Measurements from ENCODE around the gene TARS2. TPM values are rescaled to one million over a fixed set of nuclear protein-coding genes. Genes with fewer than 3 reads are reported as not detected.

Gene TARS2
- total RNA-seq, 6 experiments from 2014 or later, result 17.1 to 21.5 (median 19.4) TPM

DNA sequence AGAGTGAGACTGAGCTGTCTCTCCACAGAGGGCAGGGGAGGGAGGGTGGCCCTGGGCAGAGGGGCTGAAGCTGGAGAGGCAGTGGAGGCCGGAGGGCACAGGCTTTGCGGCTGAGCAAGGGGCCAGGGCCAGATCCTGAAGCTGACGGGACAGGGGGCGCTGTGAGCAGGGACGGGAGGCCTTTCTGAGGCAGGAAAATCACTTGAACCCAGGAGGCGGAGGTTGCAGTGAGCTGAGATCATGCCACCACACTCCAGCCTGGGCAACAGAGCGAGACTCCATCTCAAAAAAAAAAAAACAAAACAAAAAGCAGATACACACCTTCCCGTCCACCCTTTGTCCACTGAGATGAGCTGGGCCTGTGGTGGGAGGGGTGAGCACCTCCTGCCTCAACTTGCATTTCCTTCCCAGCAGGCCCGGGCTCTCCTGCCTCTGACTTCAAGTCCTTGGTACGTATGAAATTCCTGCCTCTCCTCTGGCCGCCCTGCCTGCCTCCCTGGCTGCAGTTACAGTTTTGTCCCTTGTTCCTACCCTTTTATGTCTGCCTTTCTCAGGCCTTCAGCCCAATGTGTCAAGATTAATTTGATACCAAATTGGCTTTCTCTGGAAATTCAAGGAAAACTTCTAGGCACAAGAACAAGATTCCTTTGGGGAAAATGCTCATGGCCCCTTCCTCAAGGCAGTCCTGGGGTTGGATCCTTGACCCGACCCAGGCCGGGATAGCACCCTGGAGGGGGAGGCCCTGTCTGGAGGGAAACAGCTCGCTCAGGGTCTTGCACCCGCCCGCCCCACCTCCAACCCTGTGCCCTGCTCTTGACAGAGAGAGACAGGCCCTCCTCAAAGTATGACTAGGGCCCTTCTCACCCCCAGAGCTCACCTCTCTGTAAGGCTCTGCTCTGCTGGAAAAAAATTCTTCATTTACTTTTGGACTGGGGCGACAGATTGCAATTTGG, 50.8 kb downstream of the TARS2 start:
- Mint-ChIP-seq H3K36me3 (ENCODE audit: low read depth) (no peaks in the 10 kb centered on the region), H3K4me1 (ENCODE audit: low read depth) (peaks cover 48% of the 10 kb centered on the region), H3K27ac (peak overlapping the region; percentile 90), H3K27me3 (ENCODE audit: insufficient read depth) (peaks cover 3% of the 10 kb centered on the region; the same call in 1 of the 2 replicates), H3K4me3 (peak overlapping the region; percentile 47), H3K9me3 (no peaks in the 10 kb centered on the region)
- TF ChIP-seq, protein P1, sequence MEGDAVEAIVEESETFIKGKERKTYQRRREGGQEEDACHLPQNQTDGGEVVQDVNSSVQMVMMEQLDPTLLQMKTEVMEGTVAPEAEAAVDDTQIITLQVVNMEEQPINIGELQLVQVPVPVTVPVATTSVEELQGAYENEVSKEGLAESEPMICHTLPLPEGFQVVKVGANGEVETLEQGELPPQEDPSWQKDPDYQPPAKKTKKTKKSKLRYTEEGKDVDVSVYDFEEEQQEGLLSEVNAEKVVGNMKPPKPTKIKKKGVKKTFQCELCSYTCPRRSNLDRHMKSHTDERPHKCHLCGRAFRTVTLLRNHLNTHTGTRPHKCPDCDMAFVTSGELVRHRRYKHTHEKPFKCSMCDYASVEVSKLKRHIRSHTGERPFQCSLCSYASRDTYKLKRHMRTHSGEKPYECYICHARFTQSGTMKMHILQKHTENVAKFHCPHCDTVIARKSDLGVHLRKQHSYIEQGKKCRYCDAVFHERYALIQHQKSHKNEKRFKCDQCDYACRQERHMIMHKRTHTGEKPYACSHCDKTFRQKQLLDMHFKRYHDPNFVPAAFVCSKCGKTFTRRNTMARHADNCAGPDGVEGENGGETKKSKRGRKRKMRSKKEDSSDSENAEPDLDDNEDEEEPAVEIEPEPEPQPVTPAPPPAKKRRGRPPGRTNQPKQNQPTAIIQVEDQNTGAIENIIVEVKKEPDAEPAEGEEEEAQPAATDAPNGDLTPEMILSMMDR (IDR thresholded peaks at IDR 0.05), result peak; percentile 59
- DNase-seq, result peak; percentile 83

DNA sequence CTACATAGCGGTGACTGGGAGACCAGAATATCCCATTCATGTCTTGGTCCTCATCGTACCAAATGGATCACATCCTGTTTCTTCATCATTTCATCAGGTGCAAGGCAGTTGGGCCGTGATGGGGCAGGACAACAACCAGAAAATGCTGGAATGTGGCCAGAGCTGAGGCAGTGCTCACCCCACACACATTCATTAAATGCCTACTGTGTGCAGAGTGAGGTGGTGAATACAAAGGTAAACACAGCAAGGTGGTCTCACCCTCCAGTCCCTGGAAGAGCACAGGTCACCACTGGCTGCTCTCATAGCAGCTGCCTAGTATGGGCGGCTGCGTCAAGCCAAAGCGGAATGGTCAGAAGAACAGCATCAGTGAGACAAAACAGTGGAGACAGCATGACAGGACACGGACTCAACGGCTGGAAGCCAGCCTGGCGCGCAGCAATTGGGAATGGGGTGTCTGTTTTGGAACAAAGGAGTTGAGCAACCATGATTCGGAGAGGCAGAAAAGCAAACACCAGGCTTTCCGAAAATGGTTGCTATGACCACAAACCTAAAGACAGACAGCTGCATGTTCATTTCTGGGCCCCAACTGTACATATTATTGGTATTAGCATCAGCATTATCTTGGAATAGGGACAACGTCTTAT, 56.4 kb downstream of the TARS2 start:
- Mint-ChIP-seq H3K9me3 (no peaks in the 10 kb centered on the region), H3K4me3 (no peak overlapping the region), H3K36me3 (ENCODE audit: low read depth) (no peaks in the 10 kb centered on the region), H3K4me1 (ENCODE audit: low read depth) (peaks cover 12% of the 10 kb centered on the region), H3K27ac (no peak overlapping the region), H3K27me3 (ENCODE audit: insufficient read depth) (peaks cover 6% of the 10 kb centered on the region)
- TF ChIP-seq, protein P1 (IDR thresholded peaks at IDR 0.05), result no peak
- no peak for DNase-seq

DNA sequence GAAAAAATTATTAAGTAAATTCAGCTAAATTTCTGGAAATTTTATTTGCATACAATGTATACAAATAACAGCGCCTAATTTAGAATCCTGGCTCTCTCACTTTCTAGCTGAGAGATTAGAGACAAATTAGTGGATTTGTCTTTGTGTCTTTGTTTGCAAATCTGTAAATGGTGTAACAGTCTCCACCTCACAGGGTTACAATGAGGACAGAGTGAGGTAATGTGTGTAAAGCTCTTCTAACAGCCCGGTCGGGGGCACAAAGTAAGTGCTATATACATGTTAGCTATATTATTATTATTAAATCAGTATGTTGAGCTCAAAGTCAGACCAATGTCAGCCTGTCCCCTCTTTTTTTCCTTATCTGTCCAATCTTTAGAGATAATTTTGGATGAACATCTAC, 57.0 kb downstream of the TARS2 start:
- H3K4me1 Mint-ChIP-seq (ENCODE audit: low read depth), result peaks cover 6% of the 10 kb centered on the region
- H3K27ac Mint-ChIP-seq, result no peak overlapping the region
- no peak for DNase-seq
- H3K36me3 Mint-ChIP-seq (ENCODE audit: low read depth), result no peaks in the 10 kb centered on the region
- H3K4me3 Mint-ChIP-seq, result no peak overlapping the region
- TF ChIP-seq, protein P1 (IDR thresholded peaks at IDR 0.05), result no peak
- H3K27me3 Mint-ChIP-seq (ENCODE audit: insufficient read depth), result peaks cover 4% of the 10 kb centered on the region
- no peaks in the 10 kb centered on the region for H3K9me3 Mint-ChIP-seq

DNA sequence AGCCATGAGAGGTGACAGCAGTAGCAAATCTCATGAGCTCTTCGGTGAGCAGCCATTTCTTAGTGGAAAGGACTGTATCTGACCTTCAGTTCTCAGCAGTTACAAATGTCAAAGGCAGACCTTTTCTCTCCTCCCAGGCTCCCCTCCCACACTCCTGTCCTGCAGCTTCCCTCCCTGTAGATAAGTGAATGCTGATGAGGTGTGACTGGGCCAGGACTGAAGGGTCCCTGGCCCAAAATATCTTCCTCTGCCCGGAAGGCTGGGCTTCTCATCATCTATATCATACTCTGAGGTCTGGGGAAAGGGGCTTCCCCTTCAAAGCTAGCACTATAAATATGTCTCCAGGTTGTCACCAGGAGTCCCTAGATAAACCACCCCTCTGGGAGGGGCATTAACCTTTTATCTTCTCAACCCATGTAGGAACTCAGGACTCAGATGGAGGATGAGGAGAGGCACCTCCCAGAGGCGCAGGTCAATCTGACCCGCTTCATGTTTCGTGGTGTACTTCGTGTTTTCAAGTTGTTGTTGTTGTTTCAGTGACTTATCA, 58.3 kb downstream of the TARS2 start:
- H3K4me1 Mint-ChIP-seq (ENCODE audit: low read depth), result peaks cover 17% of the 10 kb centered on the region
- no peaks in the 10 kb centered on the region for H3K36me3 Mint-ChIP-seq (ENCODE audit: low read depth)
- no peaks in the 10 kb centered on the region for H3K9me3 Mint-ChIP-seq
- H3K27ac Mint-ChIP-seq, result no peak overlapping the region
- peaks cover 9% of the 10 kb centered on the region for H3K27me3 Mint-ChIP-seq (ENCODE audit: insufficient read depth)
- H3K4me3 Mint-ChIP-seq, result no peak overlapping the region
- DNase-seq, result no peak
- TF ChIP-seq, protein P1 (IDR thresholded peaks at IDR 0.05), result no peak

DNA sequence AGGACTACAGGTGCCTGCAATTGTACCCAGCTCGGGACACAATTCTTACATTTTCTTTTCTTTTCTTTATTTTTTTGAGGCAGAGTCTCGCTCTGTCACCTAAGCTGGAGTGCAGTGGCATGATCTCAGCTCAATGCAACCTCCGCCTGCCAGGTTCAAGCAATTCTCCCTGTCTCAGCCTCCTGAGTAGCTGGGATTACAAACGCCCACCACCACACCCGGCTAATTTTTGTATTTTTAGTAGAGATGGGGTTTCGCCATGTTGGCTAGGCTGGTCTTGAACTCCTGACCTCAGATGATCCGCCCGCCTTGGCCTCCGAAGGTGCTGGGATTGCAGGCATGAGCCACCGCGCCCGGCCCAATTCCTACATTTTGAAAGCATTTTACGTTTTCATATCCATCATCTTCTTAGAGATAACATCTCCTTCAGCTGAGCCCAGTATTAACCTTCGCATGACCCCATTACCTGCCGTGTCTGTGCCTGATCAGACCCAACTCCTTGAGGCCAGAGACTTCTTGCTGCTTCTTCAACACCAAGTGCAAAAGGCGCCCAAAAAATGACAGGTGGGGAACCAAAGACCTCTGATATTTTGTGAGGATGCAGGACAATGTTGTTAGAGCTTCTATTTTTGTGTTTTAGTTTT, 59.2 kb downstream of the TARS2 start:
- H3K4me1 Mint-ChIP-seq (ENCODE audit: low read depth), result peaks cover 26% of the 10 kb centered on the region
- no peak for DNase-seq
- peaks cover 9% of the 10 kb centered on the region for H3K27me3 Mint-ChIP-seq (ENCODE audit: insufficient read depth)
- no peaks in the 10 kb centered on the region for H3K9me3 Mint-ChIP-seq
- no peaks in the 10 kb centered on the region for H3K36me3 Mint-ChIP-seq (ENCODE audit: low read depth)
- TF ChIP-seq, protein P1 (IDR thresholded peaks at IDR 0.05), result no peak
- no peak overlapping the region for H3K4me3 Mint-ChIP-seq
- H3K27ac Mint-ChIP-seq, result no peak overlapping the region
